GM18858 (cell line): ENCODE results near the gene IL17REL.

Experiments used
- ATAC-seq: cut with Tn5 transposase; IDR thresholded peaks from one replicate; pipeline ENCODE4 v1.9.1; 2021; ENCODE audit not compliant: unreplicated experiment

IL17REL gene

DNA sequence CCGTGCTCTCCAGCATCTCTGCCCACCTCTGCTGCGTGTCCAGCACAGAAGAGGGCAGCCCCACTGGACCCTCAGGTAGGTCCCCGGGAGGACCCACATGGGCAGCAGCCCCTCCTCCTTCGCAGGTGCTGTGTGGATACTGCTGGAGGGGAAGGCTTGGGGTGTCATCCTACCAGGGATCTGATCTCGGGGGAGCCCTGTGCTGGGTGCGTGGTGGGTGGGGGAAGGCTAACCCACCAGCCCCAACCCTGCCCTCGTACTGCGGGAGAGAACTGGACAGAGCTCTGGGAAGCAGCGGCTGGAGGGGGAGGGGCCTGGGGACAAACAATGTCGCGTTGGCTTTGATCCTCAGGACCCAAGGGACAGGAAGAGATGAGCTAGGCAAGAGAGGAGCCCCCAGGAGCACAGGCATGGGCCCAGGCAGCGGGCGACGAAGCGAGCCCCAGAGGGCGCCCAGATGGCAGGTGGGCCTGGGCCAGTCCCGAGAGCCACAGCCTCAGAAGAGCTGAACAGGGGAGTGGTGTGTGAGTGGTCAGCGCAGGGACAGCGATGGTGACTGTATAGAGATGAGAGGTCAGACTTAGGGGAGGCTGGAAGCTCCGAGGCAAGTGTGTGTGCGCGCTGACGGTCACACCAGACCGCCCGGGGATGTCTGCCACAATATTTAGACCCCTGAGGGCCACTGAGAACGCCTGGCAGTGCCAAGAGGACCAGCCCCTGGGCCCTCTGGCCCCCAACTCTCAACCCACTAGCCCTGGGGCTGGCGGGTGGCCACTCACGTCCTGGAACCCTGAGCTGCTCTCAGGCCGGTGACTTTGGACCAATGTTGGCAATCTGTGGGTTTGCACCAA lies 53.4 kb downstream of the IL17REL start:
- no peak for ATAC-seq

DNA sequence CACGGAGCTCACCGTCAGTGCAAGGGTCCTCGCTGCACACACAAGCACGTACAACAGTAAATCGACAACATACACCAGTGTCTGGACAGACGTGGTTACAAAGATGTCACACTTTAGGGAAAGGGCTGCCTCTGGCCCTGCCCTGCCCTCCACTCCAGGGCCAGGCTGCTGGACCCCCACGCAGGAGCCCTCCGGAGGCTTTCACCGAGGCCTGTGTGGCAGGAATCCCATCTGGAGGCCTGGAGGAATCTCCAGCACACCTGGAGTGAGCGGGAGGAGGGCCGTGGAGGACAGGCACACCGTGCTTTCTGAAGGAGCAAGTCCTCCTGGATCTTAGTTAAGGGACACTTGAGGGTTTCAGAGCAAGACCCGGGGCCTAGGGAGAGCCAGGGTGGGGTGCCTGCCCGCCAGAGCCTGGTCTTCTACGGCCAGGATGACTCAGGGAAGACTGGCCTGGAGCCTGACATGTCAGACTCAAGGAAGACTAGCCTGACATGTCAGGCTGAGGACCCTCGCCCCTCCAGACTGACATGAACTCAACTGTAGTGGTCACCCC lies 54.1 kb downstream of the IL17REL start:
- no peak for ATAC-seq

- ATAC-seq = no peak
Observed at GRCh38 chr22:49957826-49958365, 54.7 kb downstream of the IL17REL start.

GRCh38 chr22:49956914-49957825 lies 55.4 kb downstream of the IL17REL start:
- no peak for ATAC-seq

- ATAC-seq = no peak
Observed at GRCh38 chr22:49956418-49956770, 56.2 kb downstream of the IL17REL start.

DNA sequence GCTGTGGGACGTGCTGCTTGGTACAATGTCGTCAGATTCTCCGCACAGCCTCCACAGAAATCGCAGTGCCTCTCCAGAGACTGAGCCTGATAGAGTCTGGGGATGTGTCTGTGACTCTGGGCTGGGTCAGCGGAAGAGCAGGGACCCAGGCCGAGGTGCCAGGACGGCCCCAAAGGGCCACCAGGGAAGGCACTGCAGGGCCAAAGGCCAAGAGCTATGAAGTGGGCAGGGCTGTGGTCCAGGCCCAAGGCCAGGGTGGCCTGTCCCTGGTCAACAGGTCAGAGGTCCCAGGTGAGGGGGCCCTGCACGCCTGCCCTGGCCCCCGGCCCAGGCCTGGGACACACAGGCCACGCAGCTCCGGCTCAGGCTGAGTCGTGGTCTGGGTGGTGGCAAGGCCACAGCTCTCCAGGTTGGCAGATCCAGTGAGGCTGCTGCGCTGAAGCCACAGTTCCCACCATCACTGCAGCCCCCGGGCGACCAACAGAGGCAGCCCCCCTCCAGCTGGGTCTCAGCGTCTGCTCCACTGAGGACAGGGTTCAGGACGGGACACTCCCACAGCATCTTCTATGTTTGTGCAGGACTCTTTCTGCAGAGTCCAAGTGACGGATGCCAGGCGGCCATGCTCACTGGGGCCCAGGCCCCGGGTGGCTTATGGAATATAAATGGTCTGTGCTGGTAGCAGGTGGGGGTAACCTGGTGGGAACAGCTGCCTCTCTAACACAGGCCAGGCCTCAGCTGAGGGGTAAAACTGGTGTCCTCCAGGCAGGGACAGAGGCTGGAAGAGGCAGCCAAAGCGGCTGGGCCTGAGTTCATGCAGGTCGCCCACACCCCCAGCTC lies 56.8 kb downstream of the IL17REL start:
- ATAC-seq = no peak

GRCh38 chr22:49954991-49955580 lies 57.5 kb downstream of the IL17REL start:
- no peak for ATAC-seq

DNA sequence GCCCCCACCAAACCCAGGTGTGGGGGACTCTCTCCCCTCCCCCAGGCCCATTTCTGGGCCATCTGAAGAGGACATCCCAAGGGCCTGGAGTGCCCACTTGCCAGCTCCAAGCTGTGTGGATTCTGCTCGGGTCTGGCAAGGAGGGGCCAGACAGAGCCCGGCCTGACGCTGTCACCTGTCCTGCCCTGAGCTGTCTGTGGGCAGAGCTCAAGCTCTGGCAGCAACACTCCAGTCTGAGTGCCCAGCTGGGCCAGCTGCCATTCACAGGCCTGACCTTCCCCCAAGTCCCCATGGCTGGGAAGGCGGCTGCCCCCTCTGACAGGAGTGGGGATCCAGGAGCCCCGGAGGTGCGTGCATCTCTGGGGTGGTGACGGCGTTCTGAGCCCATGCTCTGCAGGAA lies 58.2 kb downstream of the IL17REL start:
- ATAC-seq = no peak

DNA sequence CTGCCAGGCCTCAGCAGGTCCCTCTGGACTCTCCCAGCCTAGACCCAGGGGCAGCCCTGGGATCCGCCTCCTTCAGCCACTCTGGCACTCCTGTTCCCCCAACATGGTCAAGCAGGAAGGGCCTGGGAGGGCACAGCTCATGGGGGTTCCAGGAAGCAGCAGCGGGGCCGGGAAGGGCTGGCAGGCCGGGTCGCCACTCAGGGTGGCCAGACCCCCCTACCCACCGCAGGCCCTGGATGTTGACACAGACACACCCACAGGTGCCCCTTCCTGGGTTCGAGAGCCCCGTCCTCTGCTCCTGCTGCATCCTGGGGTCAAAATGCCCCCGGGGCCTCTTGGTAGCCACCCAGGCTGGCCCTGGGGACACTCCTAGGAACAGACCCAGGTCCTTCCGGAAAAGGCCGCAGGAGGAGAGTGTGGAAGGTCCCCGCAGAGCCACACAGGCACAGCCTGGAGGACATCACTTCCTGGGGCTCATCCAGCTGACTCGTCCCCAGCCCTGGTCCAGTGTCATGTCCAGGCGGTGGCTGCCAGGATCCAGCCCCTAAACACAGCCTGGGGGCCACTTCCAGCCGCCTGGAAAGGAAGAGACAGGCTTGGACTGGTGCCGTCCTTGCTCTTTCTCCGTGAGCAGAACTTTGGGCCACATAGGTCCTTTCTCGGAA lies 58.8 kb downstream of the IL17REL start:
- ATAC-seq = no peak

DNA sequence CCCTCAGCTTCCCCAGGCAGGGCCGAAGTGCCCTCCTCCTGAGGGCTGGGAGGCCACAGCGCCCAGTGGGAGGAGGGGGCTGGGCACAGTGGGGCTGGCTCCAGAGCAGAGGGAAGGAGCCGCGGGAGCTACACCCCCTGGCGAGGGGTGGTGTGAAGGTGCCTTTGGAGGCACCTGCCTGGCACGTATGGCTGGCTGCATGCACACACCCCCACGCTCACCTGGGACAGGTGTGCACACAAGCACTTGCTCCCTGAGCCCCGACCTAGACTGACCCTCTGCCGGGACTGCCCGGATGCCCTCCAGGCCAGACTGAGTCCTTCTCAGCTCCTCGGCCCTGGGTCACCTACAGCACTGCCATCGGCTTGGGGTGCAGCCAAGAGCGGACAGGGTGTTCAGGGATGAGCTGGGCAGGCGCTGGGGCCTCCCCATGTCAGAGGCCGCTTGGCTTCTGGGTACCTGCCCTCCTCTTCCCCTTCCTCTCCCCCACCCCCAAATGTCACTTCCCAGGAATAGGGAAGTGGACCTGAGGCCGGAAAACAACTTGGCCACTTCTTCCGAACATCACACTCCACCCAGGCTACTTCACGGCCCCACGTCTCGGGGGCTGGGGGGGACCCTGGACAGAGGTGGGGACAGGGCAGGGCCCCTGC lies 59.4 kb downstream of the IL17REL start:
- ATAC-seq = no peak

DNA sequence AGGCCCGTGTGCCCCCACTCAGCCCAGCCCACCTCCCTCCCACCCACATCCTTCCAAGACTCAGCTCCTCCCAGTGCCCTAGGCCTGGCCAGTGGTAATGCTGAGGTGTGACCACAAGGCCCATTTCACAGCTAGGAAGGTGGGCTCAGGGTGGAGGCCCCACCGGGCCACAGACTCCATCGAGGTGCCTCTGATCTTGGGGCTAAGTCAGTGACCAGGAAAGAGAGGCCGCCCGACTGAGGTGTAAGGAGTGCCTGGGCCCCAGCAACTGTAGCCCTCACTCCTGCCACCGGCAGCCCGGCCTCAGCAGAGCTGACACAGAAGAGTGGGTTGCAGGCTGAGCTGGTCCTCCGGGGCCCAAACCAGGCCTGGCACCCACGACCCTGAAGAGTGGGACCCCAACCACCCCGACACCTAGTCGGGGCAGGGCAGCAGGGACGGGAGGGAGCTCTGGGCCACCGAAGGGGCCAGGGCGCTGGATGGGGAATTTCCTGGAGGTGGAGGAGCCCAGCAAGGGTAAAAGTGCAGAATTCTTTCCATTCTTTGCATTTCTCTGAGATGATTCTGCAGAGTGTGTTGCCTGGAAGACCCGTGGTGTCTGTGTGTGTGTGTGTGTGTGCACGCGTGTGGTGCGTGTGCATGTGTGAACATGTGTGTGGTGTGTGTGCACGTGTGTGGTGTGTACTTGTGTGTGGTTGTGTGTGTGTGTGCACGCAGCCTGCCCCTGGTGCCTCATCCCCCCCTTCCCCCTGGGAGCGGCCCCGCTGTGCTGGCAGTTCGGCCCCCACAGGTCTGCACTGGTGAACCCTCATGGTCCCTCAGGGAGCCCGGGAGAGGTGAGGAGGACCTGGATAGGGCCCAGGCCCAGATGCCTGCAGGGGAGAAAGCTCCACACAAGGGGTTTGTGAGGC lies 60.3 kb downstream of the IL17REL start:
- ATAC-seq = no peak

DNA sequence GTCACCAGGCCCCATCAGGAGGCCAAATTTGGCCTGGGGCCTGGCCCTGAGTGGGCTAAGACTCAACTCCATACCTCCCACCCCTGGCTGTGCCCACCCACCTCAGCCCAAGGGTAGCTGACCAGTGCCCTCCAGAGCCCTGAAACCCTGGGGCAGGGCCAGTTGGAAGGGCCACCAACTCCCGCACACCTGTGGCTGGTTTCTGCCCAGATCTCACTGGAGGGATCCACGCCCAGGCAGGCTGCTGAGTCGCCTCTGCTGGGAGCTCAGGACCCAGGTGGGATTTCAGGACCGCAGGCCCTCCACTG lies 60.9 kb downstream of the IL17REL start:
- ATAC-seq = no peak

- no peak for ATAC-seq
Observed at GRCh38 chr22:49951000-49951677, 61.4 kb downstream of the IL17REL start.

- no peak for ATAC-seq
Observed at GRCh38 chr22:49950396-49950994, 62.1 kb downstream of the IL17REL start.

- ATAC-seq = no peak
Observed at GRCh38 chr22:49949914-49950292, 62.7 kb downstream of the IL17REL start.

- ATAC-seq = no peak
Observed at GRCh38 chr22:49948958-49949913, 63.3 kb downstream of the IL17REL start.
